Smooth muscle cell of trachea (primary cell): ENCODE measurements around the gene LFNG. TPM values are rescaled to one million over a fixed set of nuclear protein-coding genes. Genes with fewer than 3 reads are reported as not detected.

Experiments
- total RNA-seq: library from RNA; depleted of rRNA; stranded (reverse); fragments of >200 nt; gene quantifications from 2 replicates; pipeline ENCODE4 v1.2.1, GENCODE V29; 2014

LFNG gene
- total RNA-seq = 0.44 and 2.8 TPM in 2 replicates

GRCh38 chr7:2519119-2519930 is at the start of gene LFNG:
TSS of gene LFNG (plus strand) at chr7:2519774. CDS start at chr7:2519862, 88 bp downstream.

DNA sequence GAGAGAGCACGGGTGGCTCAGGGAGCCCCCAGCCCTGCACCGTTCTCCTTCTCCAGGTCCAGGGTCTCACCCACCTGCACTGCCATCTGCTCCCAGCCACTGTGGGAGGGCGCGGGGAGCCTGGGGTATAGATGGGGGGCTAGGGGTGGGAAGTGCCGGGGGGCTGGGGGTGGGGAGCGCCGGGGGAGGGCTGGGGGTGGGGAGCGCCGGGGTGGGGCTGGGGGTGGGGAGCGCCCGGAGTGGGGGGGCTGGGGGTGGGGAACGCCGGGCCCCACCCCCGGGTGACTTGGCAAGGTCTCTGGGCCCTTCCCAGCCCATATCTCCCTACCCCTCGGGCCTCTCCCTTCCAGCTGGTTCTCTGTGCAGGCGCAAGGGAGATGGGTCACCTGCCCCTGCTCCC is 43.3 kb upstream of the LFNG start, which contains the start of gene GRIFIN:
GRIFIN (minus strand) TSS at position 101 of the 400 bp plus-strand sequence; CDS start at position 86, 15 bp downstream.

DNA sequence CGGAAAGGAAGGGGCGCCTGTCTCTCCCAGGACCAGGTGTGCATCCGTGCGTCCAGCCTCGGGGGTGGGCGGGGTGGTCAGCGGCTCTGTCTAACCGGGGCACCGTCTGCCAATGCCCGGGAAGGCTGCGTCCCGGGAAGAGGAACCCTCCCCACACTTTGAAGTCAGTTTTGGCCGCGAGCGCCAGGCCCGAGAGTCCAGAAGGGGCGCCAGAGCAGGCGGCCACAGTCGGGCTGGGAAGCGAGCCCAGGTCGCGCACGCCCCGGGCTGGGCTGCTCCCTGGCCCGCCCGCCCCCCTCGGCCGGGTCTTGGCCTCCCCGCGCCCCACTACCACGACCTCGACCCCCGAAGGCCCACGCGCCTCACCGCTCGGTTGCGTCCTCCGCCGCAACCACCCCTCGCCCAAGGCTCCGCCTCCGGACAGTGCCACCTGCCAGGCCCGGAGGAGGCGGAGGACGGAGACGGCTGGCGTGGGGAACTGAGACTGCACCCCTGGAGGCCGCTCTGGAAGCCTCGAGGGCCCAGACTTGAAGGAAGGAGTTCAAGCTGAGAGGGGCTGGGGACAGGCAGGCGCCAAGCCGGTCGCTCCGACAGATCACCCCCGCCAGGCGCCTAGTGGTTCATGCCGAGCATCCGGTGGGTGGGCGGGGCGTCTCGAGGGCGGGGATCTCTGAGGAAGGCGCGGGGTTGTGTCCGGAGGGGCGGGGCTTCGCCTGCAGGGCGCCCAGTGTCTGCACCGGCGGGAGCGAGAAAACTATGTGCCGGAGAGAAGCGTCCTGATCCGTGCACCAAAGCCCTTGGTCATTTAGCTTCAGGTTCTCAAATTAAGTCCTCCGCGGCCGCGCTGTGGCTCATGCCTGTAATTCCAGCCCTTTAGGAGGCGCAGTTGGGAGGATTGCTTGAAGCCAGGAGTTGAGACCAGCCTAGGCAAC is 35.8 kb downstream of the LFNG start, which contains the start of gene BRAT1:
BRAT1 (minus strand) TSS at position 404 of the 932 bp plus-strand sequence. CDS start 1,093 bp downstream, outside the sequence.

DNA sequence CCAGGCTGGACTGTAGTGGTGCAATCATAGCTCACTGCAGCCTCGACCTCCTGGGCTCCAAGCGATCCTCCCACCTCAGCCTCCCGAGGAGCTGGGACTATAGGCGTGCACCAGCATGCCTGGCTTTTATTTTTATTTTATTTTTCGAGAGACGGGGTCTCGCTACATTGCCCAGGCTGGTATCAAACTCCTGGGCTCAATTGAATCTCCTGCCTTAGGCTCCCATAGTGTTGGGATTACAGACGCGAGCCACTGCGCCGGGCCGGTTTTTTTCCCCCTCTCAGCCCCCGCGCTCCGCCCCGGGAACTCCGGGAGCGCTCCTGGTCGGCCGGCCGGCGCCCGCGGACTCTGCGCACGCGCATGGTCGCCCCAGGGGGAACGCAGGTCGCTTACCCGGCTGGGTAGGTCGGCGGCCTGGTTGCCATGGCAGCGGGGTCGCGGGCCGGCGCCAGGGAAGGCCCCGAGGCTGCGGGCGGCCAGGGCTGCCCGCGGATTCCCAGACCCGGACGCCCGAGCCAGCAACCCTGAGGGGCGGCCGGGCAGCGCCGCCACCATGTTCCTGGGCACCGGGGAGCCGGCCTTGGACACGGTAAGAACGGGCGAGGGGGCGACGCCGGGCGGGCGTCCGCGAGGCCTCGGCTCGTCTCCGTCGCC is 39.2 kb downstream of the LFNG start, which contains the start of gene IQCE:
IQCE (plus strand) TSS at position 351 of the 654 bp plus-strand sequence; CDS start at position 554, 203 bp downstream.

Other genes with a start within 250 kb of the LFNG start
- gene SNX8, start 205.3 kb upstream of the LFNG start, total RNA-seq = 21.5 and 27.8 TPM in 2 replicates
- gene EIF3B, start 164.9 kb upstream of the LFNG start, total RNA-seq = 183 and 189 TPM in 2 replicates
- gene CHST12, start 116.2 kb upstream of the LFNG start, total RNA-seq = 6.3 and 9.1 TPM in 2 replicates
- gene GRIFIN, start 43.4 kb upstream of the LFNG start, total RNA-seq = not detected in 2 replicates
- gene BRAT1, start 35.8 kb downstream of the LFNG start, total RNA-seq = 31.4 and 53.3 TPM in 2 replicates
- 9.0 and 16.9 TPM in 2 replicates for gene IQCE, start 39.2 kb downstream of the LFNG start, total RNA-seq
- gene TTYH3, start 112.2 kb downstream of the LFNG start, total RNA-seq = 52.4 and 82.2 TPM in 2 replicates
- 0.15 and 1.3 TPM in 2 replicates for gene AMZ1, start 168.4 kb downstream of the LFNG start, total RNA-seq